ENCODE data around the gene MAPK14.
A peak's percentile ranks its signal among the peaks of the same experiment; 100 is the strongest.
"Not testable (repeated sequence)": the region's sequence is repeated elsewhere in the genome, so short reads cannot be mapped to it uniquely, and the experiment has no call there.

Gene MAPK14

DNA sequence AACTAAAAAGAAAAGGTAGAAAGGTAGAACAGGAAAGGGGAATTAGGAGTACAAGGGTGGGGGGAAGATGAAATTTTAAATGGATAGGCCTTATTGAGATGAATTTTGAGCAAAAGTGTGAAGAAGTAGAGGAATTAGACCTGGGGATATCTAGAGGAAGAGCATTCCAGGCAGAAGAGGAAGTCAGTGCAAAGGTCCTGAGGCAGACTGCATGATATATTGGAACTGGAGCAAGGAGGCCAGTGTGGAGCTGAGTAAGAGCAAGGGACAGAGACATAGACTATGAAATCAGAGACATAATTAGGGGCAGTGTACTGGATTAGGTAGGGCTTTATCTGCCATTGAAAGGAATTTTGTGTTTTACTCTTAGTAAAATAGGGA lies 40.4 kb downstream of the MAPK14 start:
- Mint-ChIP-seq H3K36me3 (peaks cover 15% of the 10 kb centered on the region), H3K27me3 (no peaks in the 10 kb centered on the region), H3K27ac (no peak overlapping the region), H3K4me3 (no peak overlapping the region), H3K9me3 (no peaks in the 10 kb centered on the region), H3K4me1 (peaks cover 10% of the 10 kb centered on the region)
- no peak for DNase-seq
- CTCF ChIA-PET, result interaction anchor here (2.1 kb wide), 1 partner anchor 234 kb away, joined by 5 read pairs; no protein-coding TSS in a partner anchor

DNA sequence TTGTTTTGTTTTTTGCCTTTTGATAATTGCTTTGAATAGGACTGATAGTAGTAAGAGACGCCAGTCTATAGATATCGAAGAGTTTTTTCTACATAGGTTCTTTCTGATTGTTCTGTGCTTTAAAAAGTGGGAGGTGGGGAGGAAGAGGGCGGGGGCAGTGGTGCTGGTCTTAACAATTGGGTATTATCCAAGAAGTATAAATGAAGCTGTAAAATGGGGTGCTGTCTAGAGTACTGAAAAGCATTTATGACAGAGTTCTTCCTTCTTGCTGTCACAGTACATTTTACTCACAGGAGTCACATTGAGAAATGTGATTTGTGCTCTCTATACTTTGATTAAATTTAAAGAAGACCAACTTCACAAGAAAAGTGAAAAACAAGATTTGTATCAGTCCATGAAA lies 41.0 kb downstream of the MAPK14 start:
- no peaks in the 10 kb centered on the region for H3K27me3 Mint-ChIP-seq
- peaks cover 8% of the 10 kb centered on the region for H3K4me1 Mint-ChIP-seq
- CTCF ChIA-PET, result interaction anchor here (1.1 to 2.1 kb wide), 2 partner anchors 26 to 234 kb away, joined by 5 read pairs; no protein-coding TSS in a partner anchor
- H3K9me3 Mint-ChIP-seq, result no peaks in the 10 kb centered on the region
- H3K36me3 Mint-ChIP-seq, result peaks cover 15% of the 10 kb centered on the region
- DNase-seq, result no peak
- H3K4me3 Mint-ChIP-seq, result no peak overlapping the region
- H3K27ac Mint-ChIP-seq, result no peak overlapping the region

DNA sequence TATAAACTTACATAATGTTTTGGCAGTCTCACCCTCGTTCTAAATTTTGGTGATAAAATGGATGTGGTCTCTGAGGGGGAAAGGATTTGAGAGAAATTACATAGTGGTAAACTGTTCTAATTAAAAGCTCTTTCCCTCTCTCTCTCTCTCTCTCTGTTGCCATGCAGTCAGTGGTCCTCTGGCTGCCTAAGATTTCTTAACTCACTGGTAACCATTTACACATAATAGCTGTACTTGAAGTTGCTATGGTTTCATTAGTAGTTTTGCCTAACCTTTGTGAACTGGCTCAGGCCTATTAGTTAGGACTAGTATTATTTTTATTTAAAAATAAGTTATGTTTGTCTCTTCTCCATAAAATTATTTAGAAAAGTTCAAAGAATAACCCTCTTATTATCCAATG lies 42.0 kb downstream of the MAPK14 start:
- CTCF ChIA-PET, result interaction anchor here (1.1 to 2.1 kb wide), 2 partner anchors 25 to 233 kb away, joined by 5 read pairs; no protein-coding TSS in a partner anchor
- Mint-ChIP-seq H3K4me1 (peaks cover 7% of the 10 kb centered on the region), H3K27ac (no peak overlapping the region), H3K27me3 (no peaks in the 10 kb centered on the region), H3K9me3 (no peaks in the 10 kb centered on the region), H3K4me3 (no peak overlapping the region), H3K36me3 (peaks cover 14% of the 10 kb centered on the region)
- no peak for DNase-seq

DNA sequence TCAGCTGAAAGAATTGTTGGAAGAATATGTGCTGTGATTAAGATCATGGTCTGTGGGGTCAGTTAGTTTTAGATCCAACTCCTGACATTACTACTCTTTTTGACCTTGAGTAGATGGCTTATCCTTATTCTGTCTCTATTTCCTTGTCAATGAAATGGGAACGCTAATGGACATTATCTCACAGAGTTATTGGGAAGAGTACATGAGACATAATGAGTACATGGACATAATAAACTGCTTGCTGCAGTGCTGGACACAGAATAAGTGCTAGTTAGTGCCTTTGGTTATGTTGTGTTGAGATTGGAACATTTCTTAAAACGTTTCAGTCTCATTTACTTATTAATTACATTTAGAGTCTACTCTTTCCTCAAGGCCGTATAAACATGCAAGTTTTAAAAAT lies 42.6 kb downstream of the MAPK14 start:
- H3K27ac Mint-ChIP-seq, result no peak overlapping the region
- CTCF ChIA-PET, result no interaction called here
- H3K4me1 Mint-ChIP-seq, result peaks cover 1% of the 10 kb centered on the region
- H3K4me3 Mint-ChIP-seq, result no peak overlapping the region
- no peaks in the 10 kb centered on the region for H3K27me3 Mint-ChIP-seq
- H3K36me3 Mint-ChIP-seq, result peaks cover 9% of the 10 kb centered on the region
- no peak for DNase-seq
- no peaks in the 10 kb centered on the region for H3K9me3 Mint-ChIP-seq

DNA sequence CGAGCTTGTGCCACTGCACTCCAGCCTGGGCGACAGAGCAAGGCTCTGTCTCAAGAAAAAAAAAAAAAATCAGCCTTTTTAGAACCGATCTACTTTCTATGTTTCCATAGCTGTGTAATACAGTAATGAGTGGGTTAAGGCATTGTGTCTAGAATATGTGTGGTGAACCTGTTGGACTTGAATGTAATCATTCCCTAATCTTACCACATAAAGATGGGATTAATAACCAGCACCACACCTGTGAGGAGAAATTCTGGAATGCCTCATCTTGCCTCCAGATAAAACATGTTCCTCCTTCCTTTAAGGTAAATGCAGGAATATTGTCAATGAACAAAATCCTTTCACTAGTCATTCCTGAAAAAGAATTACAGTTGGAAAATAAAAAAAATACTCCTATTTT lies 43.7 kb downstream of the MAPK14 start:
- Mint-ChIP-seq H3K27ac (no peak overlapping the region), H3K4me1 (peaks cover 2% of the 10 kb centered on the region), H3K27me3 (no peaks in the 10 kb centered on the region), H3K9me3 (no peaks in the 10 kb centered on the region), H3K36me3 (peaks cover 15% of the 10 kb centered on the region), H3K4me3 (no peak overlapping the region)
- DNase-seq, result no peak
- CTCF ChIA-PET, result interaction anchor here (1.8 kb wide), 1 partner anchor 24 kb away, joined by 5 read pairs; no protein-coding TSS in a partner anchor

DNA sequence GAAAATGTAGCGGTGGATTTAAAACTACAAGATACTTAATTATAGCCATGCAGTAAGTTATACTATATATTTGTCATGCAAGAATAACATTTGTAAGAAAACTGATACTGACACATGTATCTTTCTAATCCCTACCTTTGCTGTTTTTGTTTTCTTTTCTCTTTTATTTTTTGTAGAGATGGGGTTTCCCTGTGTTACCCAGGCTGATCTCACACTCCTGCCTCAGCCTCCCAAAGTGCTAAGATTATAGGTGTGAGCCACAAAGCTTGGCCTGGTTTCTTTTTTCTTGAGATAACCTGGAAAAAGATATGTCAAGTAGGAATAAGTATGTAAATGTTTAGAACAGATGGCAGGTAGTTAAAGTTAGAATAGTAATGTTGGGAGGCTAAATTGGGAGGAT lies 44.1 kb downstream of the MAPK14 start:
- no peak overlapping the region for H3K4me3 Mint-ChIP-seq
- no peak overlapping the region for H3K27ac Mint-ChIP-seq
- DNase-seq, result no peak
- no peaks in the 10 kb centered on the region for H3K9me3 Mint-ChIP-seq
- H3K36me3 Mint-ChIP-seq, result peaks cover 15% of the 10 kb centered on the region
- CTCF ChIA-PET, result interaction anchor here (1.8 kb wide), 1 partner anchor 23 kb away, joined by 5 read pairs; no protein-coding TSS in a partner anchor
- H3K27me3 Mint-ChIP-seq, result no peaks in the 10 kb centered on the region
- peaks cover 2% of the 10 kb centered on the region for H3K4me1 Mint-ChIP-seq

DNA sequence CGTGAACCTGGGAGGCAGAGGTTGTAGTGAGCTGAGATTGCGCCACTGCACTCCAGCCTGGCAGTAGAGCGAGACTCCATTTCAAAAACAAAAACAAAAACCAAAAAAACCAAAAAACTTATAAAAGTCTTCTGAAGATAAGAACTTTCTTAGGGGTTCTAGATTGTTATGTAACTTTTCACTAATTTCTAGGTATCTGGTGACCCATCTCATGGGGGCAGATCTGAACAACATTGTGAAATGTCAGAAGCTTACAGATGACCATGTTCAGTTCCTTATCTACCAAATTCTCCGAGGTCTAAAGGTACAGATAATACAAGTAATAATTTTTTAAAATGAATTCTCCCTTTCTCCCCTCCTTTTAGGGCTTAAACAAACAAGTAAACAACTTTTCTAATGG lies 45.1 kb downstream of the MAPK14 start:
- Mint-ChIP-seq H3K4me1 (peaks cover 2% of the 10 kb centered on the region), H3K36me3 (peaks cover 20% of the 10 kb centered on the region), H3K27me3 (no peaks in the 10 kb centered on the region), H3K9me3 (no peaks in the 10 kb centered on the region), H3K4me3 (no peak overlapping the region), H3K27ac (no peak overlapping the region)
- CTCF ChIA-PET, result interaction anchor here (1.8 kb wide), 1 partner anchor 22 kb away, joined by 5 read pairs; no protein-coding TSS in a partner anchor
- no peak for DNase-seq

DNA sequence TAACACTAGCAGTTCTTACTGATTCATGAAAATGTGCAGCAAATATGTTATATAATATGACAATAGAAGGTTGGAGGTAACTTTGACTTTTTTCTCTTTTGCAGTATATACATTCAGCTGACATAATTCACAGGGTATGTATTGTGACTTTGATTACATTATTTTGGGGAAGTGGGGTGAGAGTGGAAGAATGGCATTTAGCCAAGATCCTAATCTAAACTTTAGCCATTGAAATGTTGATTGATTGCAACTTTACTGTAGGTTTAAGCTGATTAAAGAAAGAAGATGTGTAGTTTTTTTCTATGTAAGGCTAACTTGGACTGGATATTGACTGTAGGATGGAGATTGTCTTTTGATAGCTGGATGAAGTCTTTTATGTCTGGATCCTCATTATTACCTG lies 46.0 kb downstream of the MAPK14 start:
- Mint-ChIP-seq H3K9me3 (no peaks in the 10 kb centered on the region), H3K4me3 (no peak overlapping the region), H3K4me1 (peaks cover 2% of the 10 kb centered on the region), H3K27me3 (no peaks in the 10 kb centered on the region), H3K27ac (no peak overlapping the region), H3K36me3 (peaks cover 20% of the 10 kb centered on the region)
- CTCF ChIA-PET, result interaction anchor here (0.9 to 1.0 kb wide), 2 partner anchors 132 to 229 kb away, joined by 3 read pairs; no protein-coding TSS in a partner anchor
- DNase-seq, result no peak

DNA sequence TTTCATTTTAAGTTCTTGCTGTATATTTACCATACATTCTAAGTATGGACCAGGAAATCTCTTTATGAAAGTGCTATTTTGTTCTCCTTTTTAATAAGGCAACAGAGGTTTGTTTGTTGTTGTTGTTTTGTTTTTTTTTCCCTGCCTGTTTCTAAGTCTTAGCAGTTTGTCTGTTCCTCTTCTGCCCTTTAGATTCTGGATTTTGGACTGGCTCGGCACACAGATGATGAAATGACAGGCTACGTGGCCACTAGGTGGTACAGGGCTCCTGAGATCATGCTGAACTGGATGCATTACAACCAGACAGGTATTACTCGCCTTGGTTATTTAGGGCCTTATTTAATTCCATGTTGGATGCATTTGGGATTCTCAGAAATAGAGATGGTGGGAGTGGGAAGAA lies 48.0 kb downstream of the MAPK14 start:
- peak; percentile 30 for DNase-seq
- Mint-ChIP-seq H3K27me3 (no peaks in the 10 kb centered on the region), H3K4me3 (no peak overlapping the region), H3K9me3 (no peaks in the 10 kb centered on the region), H3K36me3 (peaks cover 38% of the 10 kb centered on the region), H3K27ac (no peak overlapping the region), H3K4me1 (peaks cover 2% of the 10 kb centered on the region)
- CTCF ChIA-PET, result interaction anchor here (2.3 kb wide), 1 partner anchor 47 kb away, joined by 4 read pairs; no protein-coding TSS in a partner anchor

DNA sequence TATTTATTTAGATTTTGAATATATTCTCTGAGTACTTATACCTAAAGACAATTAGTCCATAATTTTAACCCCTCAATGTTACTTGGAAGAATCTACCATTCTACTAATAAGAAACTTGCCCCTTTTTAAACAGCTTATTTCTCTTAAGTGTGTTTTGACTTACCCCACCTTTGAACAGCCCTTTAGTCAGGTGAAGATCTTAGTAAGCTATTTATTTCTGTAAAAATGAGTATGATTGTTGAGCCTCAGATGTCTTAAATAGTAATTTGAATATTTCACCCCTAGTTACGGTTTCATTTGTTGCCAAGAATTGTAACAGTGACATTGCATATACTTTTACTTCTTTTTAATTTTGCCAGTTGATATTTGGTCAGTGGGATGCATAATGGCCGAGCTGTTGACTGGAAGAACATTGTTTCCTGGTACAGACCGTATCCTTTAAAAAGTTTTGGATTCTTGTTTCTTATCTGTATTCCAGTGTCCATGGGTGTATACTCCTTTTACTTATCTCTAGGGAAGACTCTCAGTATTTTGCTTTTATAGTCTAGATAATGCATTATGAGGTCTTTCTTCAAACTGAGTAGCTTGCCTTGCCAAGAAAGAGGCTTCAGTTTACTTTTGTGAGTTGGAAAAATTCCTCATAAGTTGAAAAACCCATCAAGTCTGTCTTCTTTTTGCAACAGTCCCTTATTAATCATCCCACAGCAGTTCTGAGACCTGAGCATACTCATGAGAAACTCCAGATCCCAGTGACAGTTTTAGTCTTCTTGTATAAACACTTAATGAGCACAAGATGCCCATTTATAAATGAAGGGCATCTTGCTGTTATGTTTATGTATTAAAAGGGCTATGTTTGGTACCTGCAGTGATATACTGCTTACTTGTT lies 48.8 kb downstream of the MAPK14 start:
- no peaks in the 10 kb centered on the region for H3K27me3 Mint-ChIP-seq
- peaks cover 2% of the 10 kb centered on the region for H3K9me3 Mint-ChIP-seq
- H3K4me1 Mint-ChIP-seq, result peaks cover 2% of the 10 kb centered on the region
- H3K27ac Mint-ChIP-seq, result no peak overlapping the region
- DNase-seq, result no peak
- peaks cover 46% of the 10 kb centered on the region for H3K36me3 Mint-ChIP-seq
- CTCF ChIA-PET, result interaction anchor here (2.3 kb wide), 1 partner anchor 48 kb away, joined by 4 read pairs; no protein-coding TSS in a partner anchor
- H3K4me3 Mint-ChIP-seq, result no peak overlapping the region

DNA sequence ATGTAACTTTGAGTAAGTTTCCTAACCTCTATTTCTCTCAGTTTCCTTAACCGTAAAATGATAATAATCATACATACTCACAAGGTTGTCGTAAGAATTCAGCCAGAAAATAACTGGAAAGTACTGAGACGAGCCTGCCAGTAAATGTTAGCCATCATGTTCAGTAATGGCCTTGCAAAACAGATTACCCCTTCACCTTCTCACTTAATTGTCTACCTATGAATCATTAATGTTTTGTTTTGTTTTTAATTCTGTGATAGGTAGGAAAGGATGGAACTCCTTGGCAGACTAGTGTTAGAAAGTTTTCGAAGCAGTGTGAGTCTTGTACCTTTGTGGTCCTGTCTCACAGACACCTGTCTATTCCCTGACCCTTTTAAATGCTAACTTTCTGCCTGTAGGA lies 50.6 kb downstream of the MAPK14 start:
- H3K4me1 Mint-ChIP-seq, result peaks cover 2% of the 10 kb centered on the region
- no peak for DNase-seq
- CTCF ChIA-PET, result interaction anchor here (0.8 to 1.3 kb wide), 3 partner anchors 11 to 18 kb away, joined by 3 read pairs; no protein-coding TSS in a partner anchor
- no peaks in the 10 kb centered on the region for H3K27me3 Mint-ChIP-seq
- peaks cover 61% of the 10 kb centered on the region for H3K36me3 Mint-ChIP-seq
- H3K4me3 Mint-ChIP-seq, result no peak overlapping the region
- H3K27ac Mint-ChIP-seq, result no peak overlapping the region
- peaks cover 6% of the 10 kb centered on the region for H3K9me3 Mint-ChIP-seq

DNA sequence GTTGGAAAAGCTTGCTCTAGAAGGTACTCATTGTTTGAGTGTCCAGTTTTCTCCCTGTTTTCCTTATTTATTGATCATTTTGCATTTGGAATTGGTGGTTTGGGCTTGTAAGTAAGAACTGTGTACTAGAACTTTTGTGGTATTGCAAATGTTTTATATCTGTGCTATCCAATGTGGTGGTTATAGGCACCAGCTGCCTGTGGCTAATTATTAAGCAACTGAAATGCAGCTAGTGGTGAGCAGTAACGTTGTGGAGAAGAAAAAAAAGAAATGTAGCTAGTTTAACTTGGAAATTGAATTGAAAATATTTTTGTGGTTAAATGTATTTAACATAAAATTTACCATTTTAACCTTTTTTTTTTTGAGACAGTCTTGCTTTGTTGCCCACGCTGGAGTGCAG lies 52.0 kb downstream of the MAPK14 start:
- Mint-ChIP-seq H3K27ac (no peak overlapping the region), H3K4me1 (peaks cover 2% of the 10 kb centered on the region), H3K36me3 (peaks cover 70% of the 10 kb centered on the region), H3K4me3 (no peak overlapping the region), H3K27me3 (no peaks in the 10 kb centered on the region), H3K9me3 (peaks cover 6% of the 10 kb centered on the region)
- DNase-seq, result no peak
- CTCF ChIA-PET, result no interaction called here

DNA sequence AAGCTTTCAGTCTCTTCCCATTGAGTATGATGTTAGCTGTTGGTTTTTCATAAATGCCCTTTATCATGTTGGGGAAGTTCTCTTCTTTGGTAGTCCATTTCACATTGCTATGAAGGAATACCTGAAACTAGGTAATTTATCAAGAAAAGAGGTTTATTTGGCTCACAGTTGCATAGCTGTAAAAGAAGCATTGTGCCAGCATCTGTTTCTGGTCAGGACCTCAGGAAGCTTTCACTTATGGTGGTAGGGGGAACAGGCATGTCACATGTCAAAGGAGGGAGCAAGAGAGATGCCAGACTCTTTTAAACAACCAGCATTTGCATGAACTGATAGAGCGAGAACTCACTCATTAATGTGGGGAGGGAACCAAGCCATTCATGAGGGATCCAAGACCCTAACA lies 54.7 kb downstream of the MAPK14 start:
- Mint-ChIP-seq H3K36me3 (peaks cover 74% of the 10 kb centered on the region), H3K27ac (no peak overlapping the region), H3K4me1 (no peaks in the 10 kb centered on the region), H3K4me3 (no peak overlapping the region), H3K27me3 (no peaks in the 10 kb centered on the region), H3K9me3 (peaks cover 10% of the 10 kb centered on the region)
- CTCF ChIA-PET, result interaction anchor here (0.6 to 1.4 kb wide), 2 partner anchors 12 to 458 kb away, joined by 4 read pairs; no protein-coding TSS in a partner anchor
- DNase-seq, result no peak

DNA sequence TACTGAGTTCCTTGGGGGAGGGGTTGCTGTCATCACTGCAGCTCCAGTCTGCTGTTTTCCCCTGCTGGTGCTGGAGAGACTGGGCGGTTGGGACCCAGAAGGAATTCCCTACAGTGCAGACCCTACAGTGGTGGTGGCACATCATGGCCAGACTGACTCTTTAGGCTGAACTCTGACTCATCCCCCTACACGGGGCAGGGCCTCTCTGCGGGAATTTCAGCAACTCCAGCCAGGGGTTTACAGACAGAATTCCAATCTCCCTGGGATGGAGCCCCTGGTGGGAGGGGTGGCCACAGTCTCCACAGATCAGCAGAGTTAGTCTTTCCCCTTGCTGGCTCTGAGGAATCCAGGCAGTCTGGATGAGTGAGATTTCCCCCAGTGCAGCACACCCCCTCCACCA lies 55.8 kb downstream of the MAPK14 start:
- DNase-seq, result no peak
- H3K27ac Mint-ChIP-seq, result no peak overlapping the region
- no peaks in the 10 kb centered on the region for H3K27me3 Mint-ChIP-seq
- CTCF ChIA-PET, result no interaction called here
- peaks cover 79% of the 10 kb centered on the region for H3K36me3 Mint-ChIP-seq
- H3K9me3 Mint-ChIP-seq, result peaks cover 10% of the 10 kb centered on the region
- no peaks in the 10 kb centered on the region for H3K4me1 Mint-ChIP-seq
- H3K4me3 Mint-ChIP-seq, result no peak overlapping the region

DNA sequence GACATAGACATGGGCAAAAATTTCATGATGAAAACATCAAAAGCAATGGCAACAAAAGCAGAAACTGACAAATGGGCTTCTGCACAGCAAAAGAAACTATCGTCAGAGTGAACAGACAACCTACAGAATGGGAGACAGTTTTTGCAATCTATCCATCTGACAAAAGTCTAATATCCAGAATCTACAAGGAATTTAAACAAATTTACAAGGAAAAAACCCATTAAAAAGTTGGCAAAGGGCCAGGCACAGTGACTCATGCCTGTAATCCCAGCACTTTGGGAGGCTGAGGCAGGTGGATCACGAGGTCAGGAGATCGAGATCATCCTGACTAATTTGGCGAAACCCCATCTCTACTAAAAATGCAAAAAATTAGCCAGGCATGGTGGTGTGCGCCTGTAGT lies 60.6 kb downstream of the MAPK14 start:
- H3K9me3 Mint-ChIP-seq, DNase-seq, H3K27ac Mint-ChIP-seq, CTCF ChIA-PET, H3K27me3 Mint-ChIP-seq, H3K4me1 Mint-ChIP-seq, H3K4me3 Mint-ChIP-seq: not testable (repeated sequence)
- H3K36me3 Mint-ChIP-seq, result peaks cover 56% of the 10 kb centered on the region

Measured in activated naive CD4-positive, alpha-beta T cell treated with anti-CD3 and anti-CD28 coated beads, Interleukin-2, amount 10 ng/mL, durations not matched to agents 7 days and 5 days (primary cell).